Heart right ventricle (tissue), 16 donors: ENCODE results near the gene ZBTB12. TPM values are rescaled to one million over a fixed set of nuclear protein-coding genes. Genes with fewer than 3 reads are reported as not detected.
"Not testable (repeated sequence)": the region's sequence is repeated elsewhere in the genome, so short reads cannot be mapped to it uniquely, and the experiment has no call there.

Source experiments
- ATAC-seq, 8 donors: fragments of 200-7000 bp; cut with Tn5 transposase; one replicate each; pipeline ENCODE4 v1.9.1; 2020; ENCODE audit warnings: mild to moderate bottlenecking in 8 of 8, moderate library complexity in 8 of 8, moderate number of reproducible peaks in 1 of 8
- DNase-seq, 2 donors: peaks; one replicate each; pipeline ENCODE4 v3.0.0-alpha.2; 2020
- H3K27ac ChIP-seq, 10 donors: fragments of 200-600 bp; sonication (generic) in 2 of 10; one replicate each; pipeline versions ENCODE4 v1.5.0 to v1.8.0; 2020 to 2022; ENCODE audit warnings: mild to moderate bottlenecking in 3 of 10
- H3K27me3 ChIP-seq, 7 donors: fragments of 200-600 bp; one replicate each; pipeline ENCODE4 v1.8.0; 2021 to 2022; ENCODE audit warnings: mild to moderate bottlenecking in 2 of 7
- H3K36me3 ChIP-seq, 9 donors: fragments of 200-600 bp; sonication (generic) in 1 of 9; one replicate each; pipeline versions ENCODE4 v1.5.0 to v1.8.0; 2020 to 2022; ENCODE audit warnings: mild to moderate bottlenecking in 2 of 9
- H3K4me1 ChIP-seq, 9 donors: fragments of 200-600 bp; sonication (generic) in 1 of 9; one replicate each; pipeline versions ENCODE4 v1.5.0 to v1.8.0; 2020 to 2022; ENCODE audit warnings: mild to moderate bottlenecking in 4 of 9
- H3K4me3 ChIP-seq, 10 donors: fragments of 200-600 bp; sonication (generic) in 2 of 10; one replicate each; pipeline versions ENCODE4 v1.5.0 to v1.8.0; 2020 to 2022; ENCODE audit warnings: mild to moderate bottlenecking in 7 of 10, moderate library complexity in 2 of 10
- H3K9me3 ChIP-seq, 11 donors: fragments of 200-600 bp in 10 of 11; sonication (generic) in 2 of 11; one replicate each; pipeline versions ENCODE4 v1.5.0 to v1.8.0; 2013 to 2022; ENCODE audit warnings: mild to moderate bottlenecking in 2 of 11, control low read depth in 1 of 11, moderate library complexity in 1 of 11
- CTCF ChIP-seq, 9 donors: fragments of 200-600 bp; sonication (generic) in 2 of 9; IDR thresholded peaks; one replicate each; pipeline versions ENCODE4 v1.5.0 to v1.8.0; 2021 to 2022; ENCODE audit warnings: antibody characterized with exemption in 9 of 9, mild to moderate bottlenecking in 5 of 9, moderate library complexity in 1 of 9
- WGBS, 2 donors: extraction: QIAGEN DNeasy Blood & Tissue Kit; methylation state at CpG; one replicate each; pipeline ENCODE4 v1.1.7; 2013; ENCODE audit warnings: inconsistent platforms in 1 of 2; 5-methylcytosine and 5-hydroxymethylcytosine counted together
- intact Hi-C, 10 donors: fragments of 100-400 bp; cut with DNase I; formaldehyde crosslinking; loops; one replicate each; pipeline versions ENCODE4 v1.11.1 to v1.14.2; 2022
- polyA plus RNA-seq, 2 donors: library from polyadenylated mRNA; stranded (reverse); fragments of 200-250 nt; gene quantifications; one replicate each; pipeline ENCODE4 v1.2.3, GENCODE V29; 2013
- total RNA-seq, 10 donors: library from RNA; stranded (reverse); fragmentation: NEBNext Ultra II Directional in 3 of 10; extraction: Animal tissue kit (Norgen Biotek cat#: 25700) in 3 of 10; gene quantifications; one replicate each; pipeline versions ENCODE4 v1.2.1 to v1.2.4, GENCODE V29; 2021 to 2023
- donor health status: Arrhythmogenic right ventricular cardiomyopathy.
- donor health status: ischemic (EF 13 %, LVEDD 7.1; RV severe dilation, severe dysfunction).
- donor health status: healthy with polysubstance abuse.
- donor health status: DM: no; HTN: yes; CAD: no.
- donor health status: DM: no; HTN: no; CAD: no.
- donor health status: ischemic (EF 25% LVEDD 6.9; RV normal size, moderate dysfunction).
- donor health status: ischemic (EF 25% LVEDD 5.7; RV mildly dilated, moderate dysfunction).
- donor health status: healthy.
- donor health status: DM: yes; HTN: yes; CAD: no.
- donor health status: Ischemic cardiomyopathy.
- donor health status: ischemic (EF 35%, LVEDD 5.7; RV mildly dilated, moderate dysfunction).
- donor health status: nonischemic (EF 11% LVEDD 7.7; RV severe dilation, severe dysfunction).
- donor health status: DM: yes; HTN: yes; CAD: no.
- donor health status: PGD.
- donor health status: ischemic (EF 29% LVEDD 5.4; RV normal size, mild dysfunction).
- donor health status: nonischemic (EF 23%, LVEDD 6.1; RV moderate dilation, normal function).

ZBTB12 gene
- total and polyA plus RNA-seq, 12 donors, result 1.5 to 4.9 (median 2.6) TPM

- intact Hi-C loops, result loop anchor here in 1 of 10 donors (10.0 kb wide), 1 partner anchor 185 kb away; the partner anchor contains the start of gene LY6G5C
- Histone ChIP-seq H3K4me3 (no peak overlapping the region), H3K27me3 (no peaks in the 10 kb centered on the region), H3K27ac (no peak overlapping the region), H3K9me3 (no peaks in the 10 kb centered on the region), H3K4me1 (peaks cover 0 to 4% (median 1%) of the 10 kb centered on the region in 9 donors), H3K36me3 (no peaks in the 10 kb centered on the region)
- no peak for TF ChIP-seq CTCF (IDR thresholded peaks at IDR 0.05)
- DNase-seq (no peak), ATAC-seq (no peak)
- WGBS, 2 donors, result 69 to 81% methylated on average over 8 of the region's 8 CpGs
These were observed 32.5 kb downstream of the ZBTB12 start for GRCh38 chr6:31869343-31869742.

DNA sequence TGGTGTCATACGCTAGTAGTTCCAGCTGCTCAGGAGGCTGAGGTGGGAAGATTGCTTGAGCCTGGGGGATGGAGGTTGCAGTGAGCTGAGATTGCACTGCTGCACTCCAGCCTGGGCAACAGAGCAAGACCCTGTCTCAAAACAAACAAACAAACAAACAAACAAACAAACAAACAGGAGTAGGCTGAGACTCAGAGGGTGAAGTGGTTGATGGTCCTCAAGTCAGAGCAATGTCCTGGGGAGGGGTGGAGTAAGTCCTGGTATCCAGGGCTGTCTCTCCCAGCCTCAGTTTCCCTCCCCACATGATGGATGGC lies 33.3 kb downstream of the ZBTB12 start:
- not testable (repeated sequence) for H3K36me3 ChIP-seq, H3K9me3 ChIP-seq, H3K27me3 ChIP-seq, H3K4me1 ChIP-seq, ATAC-seq, H3K4me3 ChIP-seq, DNase-seq, H3K27ac ChIP-seq
- intact Hi-C loops, result loop anchor here in 1 of 10 donors (10.0 kb wide), 1 partner anchor 184 kb away; the partner anchor contains the start of gene LY6G5C
- WGBS, 2 donors, result 78 to 92% methylated on average over 1 of the region's 1 CpG

- no peak overlapping the region for H3K27ac ChIP-seq
- WGBS, 2 donors, result 83% methylated on average over 21 of the region's 21 CpGs
- ATAC-seq (no peak), DNase-seq (no peak)
- H3K4me3 ChIP-seq, result no peak overlapping the region
- peaks cover 8 to 29% (median 21%) of the 10 kb centered on the region in 9 donors for H3K4me1 ChIP-seq
- no peaks in the 10 kb centered on the region for H3K27me3 ChIP-seq
- H3K9me3 ChIP-seq, result no peaks in the 10 kb centered on the region
- intact Hi-C loops, result loop anchor here in 1 of 10 donors (10.0 kb wide), 1 partner anchor 181 kb away; the partner anchor contains the start of gene LY6G5C
- TF ChIP-seq CTCF (IDR thresholded peaks at IDR 0.05), result no peak
- H3K36me3 ChIP-seq, result peaks cover 0 to 10% (median 2%) of the 10 kb centered on the region in 9 donors
These were observed 36.4 kb downstream of the ZBTB12 start for GRCh38 chr6:31865205-31866118.

GRCh38 chr6:31864818-31865204 lies 37.1 kb downstream of the ZBTB12 start:
- no peak for TF ChIP-seq CTCF (IDR thresholded peaks at IDR 0.05)
- Histone ChIP-seq H3K36me3 (peaks cover 0 to 17% (median 9%) of the 10 kb centered on the region in 9 donors), H3K9me3 (no peaks in the 10 kb centered on the region), H3K27me3 (no peaks in the 10 kb centered on the region), H3K27ac (no peak overlapping the region), H3K4me1 (peaks cover 8 to 29% (median 21%) of the 10 kb centered on the region in 9 donors), H3K4me3 (no peak overlapping the region)
- WGBS, 2 donors, result 87 to 89% methylated on average over 7 to 8 of the region's 8 CpGs
- no peak for DNase-seq
- intact Hi-C loops, result loop anchor here in 2 of 10 donors (1.0 to 10.0 kb wide), 2 partner anchors 28 to 180 kb away; partner anchors contain the start of gene LY6G5C (in 1 of the 2)
- no peak for ATAC-seq

GRCh38 chr6:31864123-31864562 lies 37.7 kb downstream of the ZBTB12 start:
- Histone ChIP-seq H3K36me3 (peaks cover 0 to 23% (median 15%) of the 10 kb centered on the region in 9 donors), H3K27ac (peak overlapping the region in 9 of 10 donors; percentile 30 to 90 (median 66)), H3K4me1 (peaks cover 8 to 29% (median 21%) of the 10 kb centered on the region in 9 donors), H3K4me3 (peak overlapping the region; percentile 4 to 93 (median 76))
- not testable (repeated sequence) for H3K9me3 ChIP-seq, ATAC-seq, H3K27me3 ChIP-seq, DNase-seq
- intact Hi-C loops, result loop anchor here in 2 of 10 donors (1.0 to 10.0 kb wide), 2 partner anchors 29 to 179 kb away; partner anchors contain the start of gene LY6G5C (in 1 of the 2)
- 16 to 18% methylated on average over 16 of the region's 16 CpGs for WGBS, 2 donors
